HG02610 (cell line): ENCODE data around the gene AHRR.
A peak's percentile ranks its signal among the peaks of the same experiment; 100 is the strongest.

Experiments used
- ATAC-seq: cut with Tn5 transposase; IDR thresholded peaks from one replicate; pipeline ENCODE4 v1.9.1; 2021; ENCODE audit warnings: mild to moderate bottlenecking, moderate library complexity; ENCODE audit not compliant: unreplicated experiment

The AHRR gene

DNA sequence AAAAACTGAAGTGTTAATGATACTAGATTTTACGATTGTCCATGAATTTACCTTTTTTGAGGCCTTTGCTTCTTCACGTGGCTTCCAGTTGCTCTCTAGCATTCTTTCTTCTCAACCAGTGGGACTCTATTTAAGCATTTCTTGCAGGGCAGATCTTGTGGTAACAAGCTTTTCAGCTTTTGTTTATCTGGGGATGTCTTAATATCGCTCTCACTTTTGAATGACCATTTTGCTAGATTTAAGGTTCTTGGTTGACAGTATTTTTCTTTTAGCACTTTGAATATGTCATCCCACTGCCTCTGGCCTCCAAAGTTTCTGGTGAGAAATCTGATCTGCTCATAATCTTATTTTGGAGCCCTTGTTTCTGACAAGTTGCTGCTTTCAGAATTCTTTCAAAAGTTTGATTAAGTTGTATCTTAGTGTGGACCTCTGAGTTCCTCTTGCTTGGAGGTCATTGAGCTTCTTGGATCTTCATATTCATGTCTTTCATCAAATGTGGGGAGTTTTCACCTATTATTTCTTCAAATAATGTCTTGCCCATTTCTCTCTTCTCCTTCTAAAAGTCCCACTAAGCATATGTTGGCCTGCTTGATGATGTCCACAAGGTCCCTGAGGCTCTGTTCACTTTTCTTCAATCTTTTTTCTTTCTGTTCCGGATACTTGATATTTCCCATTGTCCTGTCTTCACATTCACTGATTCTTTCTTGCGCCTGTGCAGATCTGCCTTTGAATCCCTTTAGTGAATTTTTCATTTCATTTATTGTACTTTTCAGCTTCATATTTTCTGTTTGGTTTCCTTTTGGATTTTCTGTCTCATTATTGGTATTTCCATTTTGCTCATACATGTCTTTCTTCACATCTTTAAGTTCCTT, 130.3 kb downstream of the AHRR start:
- ATAC-seq: no peak

DNA sequence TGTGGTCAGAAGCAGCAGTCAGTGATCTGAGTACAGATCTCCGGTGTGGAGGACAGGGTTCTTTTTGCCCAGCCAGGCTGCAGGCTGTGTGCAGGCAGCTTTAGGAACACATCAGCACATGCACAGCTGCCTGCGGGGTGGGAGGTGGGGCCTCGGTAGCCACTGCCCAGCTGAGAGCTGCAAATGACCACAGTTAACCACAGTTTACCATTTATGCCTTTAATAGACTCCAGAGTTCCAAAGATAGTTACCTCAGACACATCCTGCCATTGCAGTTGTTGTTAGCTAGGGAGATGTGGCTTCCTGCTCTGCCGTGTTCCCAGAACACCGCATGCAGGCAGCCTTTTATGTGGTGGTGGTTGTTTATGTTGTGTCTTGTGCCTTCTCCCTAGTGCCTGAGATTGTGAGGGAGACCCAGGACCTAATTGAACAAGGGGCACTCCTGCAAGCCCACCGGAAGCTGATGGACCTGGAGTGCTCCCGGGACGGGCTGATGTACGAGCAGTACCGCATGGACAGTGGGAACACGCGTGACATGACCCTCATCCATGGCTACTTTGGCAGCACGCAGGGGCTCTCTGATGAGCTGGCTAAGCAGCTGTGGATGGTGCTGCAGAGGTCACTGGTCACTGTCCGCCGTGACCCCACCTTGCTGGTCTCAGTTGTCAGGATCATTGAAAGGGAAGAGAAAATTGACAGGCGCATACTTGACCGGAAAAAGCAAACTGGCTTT, 131.6 kb downstream of the AHRR start:
- ATAC-seq: no peak

DNA sequence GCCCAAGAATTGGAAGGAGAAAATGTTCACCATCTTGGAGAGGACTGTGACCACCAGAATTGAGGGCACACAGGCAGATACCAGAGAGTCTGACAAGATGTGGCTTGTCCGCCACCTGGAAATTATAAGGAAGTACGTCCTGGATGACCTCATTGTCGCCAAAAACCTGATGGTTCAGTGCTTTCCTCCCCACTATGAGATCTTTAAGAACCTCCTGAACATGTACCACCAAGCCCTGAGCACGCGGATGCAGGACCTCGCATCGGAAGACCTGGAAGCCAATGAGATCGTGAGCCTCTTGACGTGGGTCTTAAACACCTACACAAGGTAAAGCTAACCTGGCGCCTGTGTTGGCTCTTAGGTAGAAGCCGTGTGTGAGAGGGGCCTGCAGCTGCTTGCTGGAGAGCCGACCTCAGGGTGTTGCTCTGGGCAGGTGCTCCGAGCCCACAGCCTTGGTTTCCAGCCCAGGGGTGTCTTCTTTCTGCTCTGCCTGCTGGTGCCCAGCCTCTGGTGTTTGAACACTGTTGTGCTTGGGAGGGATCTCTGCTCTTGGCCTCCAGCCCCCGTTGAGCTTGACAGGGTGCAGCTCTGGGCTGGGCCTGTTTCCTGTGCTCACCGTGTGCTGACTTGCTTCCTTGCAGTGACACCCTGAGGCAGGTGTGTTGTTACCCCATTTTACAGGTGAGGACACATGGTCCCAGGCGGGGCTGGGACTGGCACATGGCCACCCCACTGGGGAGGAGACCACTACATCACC, 132.4 kb downstream of the AHRR start:
- no peak for ATAC-seq

DNA sequence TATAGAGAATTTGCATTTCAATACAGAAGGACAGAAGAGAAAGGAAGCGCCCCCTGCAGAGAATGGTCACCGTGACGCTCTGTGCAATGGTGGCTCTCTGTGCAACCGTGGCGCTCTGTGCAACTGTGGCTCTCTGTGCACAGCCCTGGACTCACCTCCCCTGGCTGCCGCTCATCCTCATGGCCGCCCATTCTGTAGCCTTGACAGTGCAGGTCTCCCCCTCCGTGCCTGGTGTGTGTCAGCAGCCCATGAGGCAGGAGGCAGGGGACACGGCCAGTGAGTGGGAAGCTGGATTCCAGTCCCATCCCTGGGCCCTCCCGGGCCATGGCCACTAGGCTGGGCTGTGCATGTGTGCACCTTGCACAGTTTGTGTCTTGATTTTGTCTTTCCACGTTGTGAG, 133.4 kb downstream of the AHRR start:
- no peak for ATAC-seq

DNA sequence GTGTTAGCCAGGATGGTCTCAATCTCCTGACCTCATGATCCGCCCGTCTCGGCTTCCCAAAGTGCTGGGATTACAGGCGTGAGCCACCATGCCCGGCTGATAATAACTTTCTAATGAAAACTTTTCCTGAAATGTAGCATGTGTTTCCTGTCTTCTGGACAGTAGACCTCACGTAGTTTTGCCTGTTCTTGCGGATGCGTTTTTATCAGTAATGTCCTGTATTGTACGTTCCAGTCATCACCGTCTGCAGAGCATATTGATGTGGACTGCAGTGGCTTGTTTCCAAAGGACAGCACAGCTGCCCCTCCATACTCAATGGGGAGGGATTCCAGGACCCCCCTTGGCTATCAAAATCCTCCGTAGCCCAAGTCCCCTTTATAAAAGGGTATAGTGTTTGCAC, 134.3 kb downstream of the AHRR start:
- no peak for ATAC-seq

DNA sequence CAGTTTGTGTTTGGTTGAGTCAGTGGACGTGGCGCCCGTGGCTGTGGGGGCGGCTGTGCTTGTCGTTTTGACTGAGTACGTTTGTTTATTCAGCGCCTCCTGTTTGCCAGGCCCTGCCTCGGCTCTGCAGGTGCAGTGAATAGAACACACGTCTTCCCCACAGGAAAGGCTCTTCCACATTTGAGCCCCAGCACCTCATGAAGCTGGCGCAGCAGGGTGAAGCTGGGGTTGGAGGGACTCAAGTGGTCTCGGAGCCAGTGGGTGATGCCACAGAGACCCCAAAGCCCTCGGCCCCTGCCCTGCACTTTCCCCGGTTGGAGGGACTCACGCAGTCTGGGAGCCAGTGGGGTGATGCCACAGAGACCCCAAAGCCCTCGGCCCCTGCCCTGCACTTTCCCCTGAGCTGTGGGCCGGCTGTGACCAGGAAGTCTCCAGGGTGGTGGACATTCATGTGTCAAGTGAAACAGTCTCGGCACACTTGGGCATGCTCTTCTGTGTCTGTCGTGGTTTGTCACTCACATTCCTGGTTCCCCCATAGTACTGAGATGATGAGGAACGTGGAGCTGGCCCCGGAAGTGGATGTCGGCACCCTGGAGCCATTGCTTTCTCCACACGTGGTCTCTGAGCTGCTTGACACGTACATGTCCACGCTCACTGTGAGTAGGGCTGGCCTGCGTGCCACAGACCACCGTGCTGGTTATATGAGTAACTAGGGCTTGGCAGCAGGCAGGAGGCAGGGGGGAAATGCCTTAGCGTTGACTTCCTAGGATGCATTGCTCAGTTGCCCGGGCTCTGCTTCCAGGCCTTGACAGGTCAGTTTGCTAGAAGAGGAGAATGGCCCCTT, 135.1 kb downstream of the AHRR start:
- ATAC-seq: no peak

DNA sequence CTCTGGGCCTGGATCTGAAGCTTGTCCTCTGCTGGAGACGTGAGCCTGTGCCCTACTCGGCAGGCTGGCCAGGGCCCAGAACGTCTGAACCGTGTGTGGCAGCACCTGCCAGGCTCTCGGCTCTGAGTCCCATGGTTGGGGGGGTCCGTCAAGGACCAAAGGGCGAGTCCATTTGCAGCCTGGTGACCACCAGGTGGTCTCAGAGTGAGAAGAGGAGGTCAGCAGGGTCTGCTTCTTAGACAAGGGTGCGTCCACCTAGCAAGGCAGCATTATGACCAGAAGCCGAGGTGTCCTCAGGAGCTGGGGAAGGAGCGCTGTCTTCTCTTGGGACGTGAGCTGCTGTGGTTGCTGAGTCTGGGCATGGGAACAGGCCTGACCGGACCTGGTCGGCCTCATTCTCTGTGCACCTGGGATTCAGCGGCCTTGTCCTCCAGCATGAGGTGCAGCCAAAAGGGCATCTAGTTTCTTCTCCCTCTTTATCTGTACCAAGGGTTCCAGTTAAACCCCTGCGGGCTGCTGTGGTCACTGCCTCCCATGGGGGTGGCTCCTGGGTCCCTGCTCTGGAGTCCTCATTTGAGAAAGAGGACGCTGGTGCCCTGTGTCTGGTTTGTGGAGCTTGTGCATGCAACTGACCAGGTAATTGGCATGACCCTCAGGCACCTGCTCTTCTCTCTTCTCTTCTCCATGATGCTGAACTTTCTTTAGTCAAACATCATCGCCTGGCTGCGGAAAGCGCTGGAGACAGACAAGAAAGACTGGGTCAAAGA, 135.9 kb downstream of the AHRR start:
- ATAC-seq: no peak

DNA sequence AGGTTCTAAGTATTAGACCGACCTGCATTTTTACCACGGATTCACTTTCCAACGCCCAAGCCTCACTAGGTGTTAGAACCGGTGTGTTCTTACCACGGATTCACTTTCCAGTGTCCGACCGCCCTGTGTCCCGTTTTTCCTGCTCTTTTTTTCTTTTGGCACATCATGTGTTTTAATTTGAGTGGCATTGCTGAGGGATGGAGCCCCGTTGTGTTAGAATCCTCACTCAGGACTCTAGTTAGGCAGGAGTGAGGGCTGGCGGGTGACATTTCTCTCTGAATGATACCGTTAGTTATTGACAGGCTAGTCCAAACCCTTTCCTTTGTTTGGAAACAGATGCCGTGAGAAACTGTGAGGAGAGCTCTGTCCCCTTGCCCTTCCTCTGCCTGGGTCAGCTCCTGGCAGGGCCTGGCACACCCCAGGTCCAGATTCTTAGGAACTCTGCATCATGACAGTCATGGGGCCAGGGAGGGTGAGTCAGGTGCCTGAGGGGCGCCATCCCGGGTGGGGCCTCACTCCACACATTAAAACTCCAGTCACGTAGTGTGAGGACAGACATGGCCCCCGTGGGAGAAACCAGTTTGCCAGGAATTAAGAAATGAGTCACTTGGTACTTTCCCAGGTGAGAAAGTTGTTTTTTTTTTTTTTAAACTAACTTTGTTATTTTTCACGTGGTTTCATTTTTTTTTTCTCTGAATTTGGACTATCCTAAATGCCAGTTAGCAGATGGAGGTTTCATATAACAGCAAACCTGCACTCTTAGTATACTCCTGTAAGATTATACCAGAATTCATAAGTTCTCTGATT, 137.2 kb downstream of the AHRR start:
- peak; percentile 69 for ATAC-seq

DNA sequence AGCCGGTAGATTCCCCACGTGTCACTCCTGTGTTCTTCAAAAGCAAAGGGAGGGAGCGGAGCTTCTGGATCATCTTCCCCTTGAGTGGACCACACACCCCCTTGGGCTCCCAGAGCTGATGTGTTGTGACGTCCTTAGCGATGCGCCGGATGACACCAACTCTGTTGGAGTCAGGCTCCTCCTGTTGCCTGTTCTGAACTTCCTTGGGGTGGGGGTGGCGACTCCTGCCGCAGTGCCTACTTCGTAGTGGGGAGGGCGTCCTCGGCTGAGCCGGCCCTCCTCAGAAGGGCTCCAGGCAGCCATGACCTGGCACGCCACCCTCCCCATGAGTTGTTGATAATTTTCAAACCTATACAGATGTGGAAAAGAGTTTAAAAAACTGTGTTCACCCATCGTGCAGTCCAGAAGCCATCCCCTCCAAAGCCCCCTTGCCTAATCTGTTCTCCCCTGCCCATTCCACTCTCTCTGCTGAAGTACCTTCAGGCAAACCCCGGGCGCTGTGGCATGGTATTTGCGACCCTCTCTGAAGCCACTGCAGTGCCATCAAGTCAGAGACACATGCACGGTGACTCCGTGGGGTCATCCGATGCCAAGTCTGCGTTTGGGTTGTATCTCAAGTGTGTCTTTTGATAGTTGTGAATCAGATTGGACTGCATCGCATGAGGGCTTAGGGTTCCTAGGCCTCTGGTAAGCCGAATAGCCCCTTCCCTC, 138.2 kb downstream of the AHRR start:
- ATAC-seq: no peak

DNA sequence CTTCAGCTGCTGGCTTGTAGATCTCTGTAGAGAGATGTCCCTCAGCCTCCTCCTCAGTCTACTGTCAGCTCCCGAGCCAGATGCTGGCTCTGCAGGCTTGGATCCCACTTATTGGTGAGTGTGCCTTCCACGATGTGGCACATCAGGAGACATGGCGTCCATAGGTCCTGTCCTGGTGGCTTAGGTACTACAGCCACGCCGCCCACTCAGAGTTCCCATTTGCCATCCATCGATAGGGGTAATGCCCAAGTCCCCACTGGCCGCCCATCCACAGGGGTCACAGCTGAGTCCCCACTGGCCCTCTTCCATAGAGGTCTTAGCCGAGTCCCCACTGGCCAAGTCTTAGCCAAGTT, 138.7 kb downstream of the AHRR start:
- no peak for ATAC-seq

DNA sequence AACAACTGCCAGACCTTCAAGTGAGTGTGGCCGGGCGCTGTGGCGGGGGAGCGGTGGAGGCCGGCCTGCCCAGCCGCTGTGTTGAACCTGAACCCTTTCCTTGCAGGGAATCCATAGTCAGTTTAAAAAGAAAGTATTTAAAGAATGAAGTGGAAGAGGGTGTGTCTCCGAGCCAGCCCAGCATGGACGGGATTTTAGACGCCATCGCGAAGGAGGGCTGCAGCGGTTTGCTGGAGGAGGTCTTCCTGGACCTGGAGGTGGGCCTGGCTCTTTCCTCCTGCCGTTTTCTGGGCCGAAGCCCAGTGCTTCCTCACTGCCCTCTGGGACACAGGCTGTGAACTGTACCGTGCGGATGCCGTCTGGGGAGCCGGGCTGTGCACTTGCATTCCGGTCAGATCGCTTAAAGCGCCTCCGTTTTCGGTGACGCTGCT, 140.6 kb downstream of the AHRR start:
- ATAC-seq: no peak

DNA sequence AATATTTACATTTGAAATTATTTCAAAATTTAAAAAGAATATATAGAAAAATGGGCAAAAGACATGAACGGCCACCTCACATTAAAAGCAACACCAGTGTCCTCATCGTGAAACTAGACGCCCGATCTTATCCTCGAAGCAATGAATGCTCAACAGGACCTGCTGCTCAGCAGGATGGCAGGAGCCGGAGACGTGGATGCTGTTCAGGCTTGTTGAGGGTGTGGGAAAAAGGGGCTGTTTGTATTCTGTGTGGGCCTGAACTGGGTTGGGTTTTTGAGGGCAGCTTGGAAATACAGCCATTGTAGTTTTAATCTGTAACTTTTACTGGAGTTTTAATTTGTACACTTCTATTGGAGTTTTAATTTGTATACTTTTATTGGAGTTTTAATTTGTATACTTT, 141.8 kb downstream of the AHRR start:
- ATAC-seq: no peak

DNA sequence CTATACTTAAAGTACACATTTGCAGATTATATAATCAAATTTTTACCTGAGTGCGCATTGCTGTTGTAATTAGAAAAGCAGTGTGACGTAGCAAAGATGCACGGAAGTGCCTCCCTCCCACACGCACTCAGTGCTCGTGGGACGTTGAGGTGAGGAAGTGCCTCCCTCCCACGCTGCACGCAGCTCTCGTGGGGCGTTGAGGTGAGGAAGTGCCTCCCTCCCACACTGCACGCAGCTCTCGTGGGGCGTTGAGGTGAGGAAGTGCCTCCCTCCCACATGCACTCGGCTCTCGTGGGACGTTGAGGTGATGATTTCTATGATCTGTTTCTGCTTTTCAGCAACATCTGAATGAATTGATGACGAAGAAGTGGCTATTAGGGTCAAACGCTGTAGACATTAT, 142.4 kb downstream of the AHRR start:
- ATAC-seq: no peak

DNA sequence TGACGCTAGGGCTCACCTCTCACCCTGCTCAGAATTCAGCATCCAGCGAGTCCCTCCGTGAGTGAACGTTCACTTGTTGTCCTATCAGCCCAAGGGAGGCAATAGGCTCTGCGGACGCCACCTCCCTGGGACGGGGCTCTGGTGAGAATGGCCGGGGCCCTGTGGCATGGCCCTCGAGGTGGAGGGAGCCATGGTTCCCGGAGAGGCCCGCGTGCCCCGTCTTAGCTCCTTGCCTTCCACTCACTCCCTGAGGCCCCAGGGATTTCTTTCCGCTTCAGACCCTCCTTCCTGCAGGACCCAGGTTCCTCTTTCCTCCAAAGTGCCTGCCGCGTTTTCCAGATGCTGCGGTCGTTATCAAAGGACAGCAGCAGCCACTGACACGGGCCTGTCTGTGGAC, 142.9 kb downstream of the AHRR start:
- ATAC-seq: no peak

DNA sequence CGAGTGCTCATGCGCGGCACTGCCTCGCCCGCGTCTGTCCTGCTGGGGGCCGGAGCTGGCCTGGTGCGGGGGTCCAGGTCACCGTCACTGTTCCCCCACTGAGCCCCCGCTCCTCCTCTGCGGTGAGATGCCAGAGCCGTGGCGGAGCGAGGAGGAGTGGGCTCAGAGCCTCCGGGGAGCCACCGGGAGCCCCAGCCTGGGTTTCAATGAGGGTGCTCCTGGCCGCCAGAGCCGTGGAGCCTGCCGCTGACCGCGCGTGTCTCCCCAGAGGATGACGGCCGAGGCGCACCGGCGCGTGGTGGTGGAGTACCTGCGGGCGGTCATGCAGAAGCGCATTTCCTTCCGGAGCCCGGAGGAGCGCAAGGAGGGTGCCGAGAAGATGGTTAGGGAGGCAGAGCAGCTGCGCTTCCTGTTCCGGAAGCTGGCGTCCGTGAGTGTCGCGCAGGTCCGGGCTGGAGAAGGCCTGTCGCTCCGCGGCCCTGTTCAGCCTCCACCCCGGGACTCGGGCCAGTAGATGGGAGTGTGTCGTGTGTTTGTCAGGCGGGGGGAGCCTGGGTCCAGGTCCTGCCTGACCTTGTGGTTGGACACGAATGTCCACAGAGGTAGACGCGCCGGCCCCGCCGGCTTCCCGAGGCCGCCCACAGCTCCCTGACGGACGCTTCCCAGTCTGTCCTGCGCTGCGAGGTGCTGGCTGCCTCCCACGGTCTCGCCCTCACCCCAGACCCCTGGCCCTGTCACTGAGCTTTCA, 143.5 kb downstream of the AHRR start:
- ATAC-seq: no peak

DNA sequence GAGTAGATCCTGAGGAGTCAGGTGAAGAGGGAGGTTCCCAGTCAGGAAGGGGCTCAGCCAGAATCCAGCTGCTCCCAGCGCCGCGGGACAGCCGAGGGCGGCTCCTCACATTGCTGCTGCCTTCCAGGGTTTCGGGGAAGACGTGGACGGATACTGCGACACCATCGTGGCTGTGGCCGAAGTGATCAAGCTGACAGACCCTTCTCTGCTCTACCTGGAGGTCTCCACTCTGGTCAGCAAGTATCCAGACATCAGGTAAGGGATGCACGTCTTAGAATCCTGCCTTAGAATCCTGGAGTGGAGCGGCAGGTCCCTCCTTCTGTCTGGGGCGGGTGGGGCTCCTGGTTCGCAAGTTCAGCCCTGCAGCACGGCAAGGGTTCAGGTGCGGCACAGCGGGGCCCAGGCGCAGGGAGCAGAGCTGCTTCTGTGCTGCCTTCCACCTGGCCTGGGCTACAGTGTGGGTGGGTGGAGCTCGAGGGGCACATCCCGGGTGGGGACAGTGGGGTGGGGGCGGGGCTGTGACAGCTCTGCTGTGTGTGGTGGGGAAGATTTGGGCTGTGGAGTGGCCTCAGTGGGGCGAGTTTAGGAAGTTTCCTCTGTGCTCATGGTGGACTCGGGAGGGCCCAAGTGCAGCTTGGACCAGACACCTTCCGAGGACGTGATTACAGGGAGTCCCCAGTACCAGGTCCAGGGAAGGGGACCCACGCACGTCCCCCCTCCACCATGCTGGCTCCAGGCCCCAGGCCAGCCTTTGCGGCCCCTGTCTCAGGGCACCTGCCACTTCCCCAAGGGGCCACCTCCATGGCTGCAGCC, 144.3 kb downstream of the AHRR start:
- ATAC-seq: no peak

DNA sequence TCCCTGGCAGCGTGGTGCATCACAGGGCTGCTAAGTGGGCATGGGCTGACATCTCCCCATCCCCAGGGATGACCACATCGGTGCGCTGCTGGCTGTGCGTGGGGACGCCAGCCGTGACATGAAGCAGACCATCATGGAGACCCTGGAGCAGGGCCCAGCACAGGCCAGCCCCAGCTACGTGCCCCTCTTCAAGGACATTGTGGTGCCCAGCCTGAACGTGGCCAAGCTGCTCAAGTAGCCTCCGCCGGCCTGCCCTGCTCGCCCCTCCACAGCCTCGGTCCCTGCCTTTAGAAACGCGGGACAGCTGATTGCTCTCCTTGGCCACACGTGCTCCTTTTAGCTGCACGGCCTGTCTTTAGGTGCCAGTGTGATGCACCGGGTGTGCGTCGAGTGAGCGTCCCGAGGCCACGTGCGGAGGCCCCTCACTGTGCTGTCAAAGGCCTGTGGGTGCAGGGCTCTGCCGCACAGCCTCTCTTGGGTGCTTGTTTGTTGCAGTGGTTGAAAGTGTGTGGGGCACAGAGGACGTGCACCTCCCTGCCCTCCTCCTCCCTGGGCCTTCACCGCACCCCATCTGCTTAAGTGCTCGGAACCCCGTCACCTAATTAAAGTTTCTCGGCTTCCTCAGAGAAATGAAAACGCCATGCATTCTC, 145.3 kb downstream of the AHRR start:
- ATAC-seq: no peak
